ENCODE data around the gene C2orf78.

C2orf78 gene

GRCh38 chr2:73841912-73842738, 58.1 kb downstream of the C2orf78 start:
- no peak for DNase-seq

GRCh38 chr2:73842739-73843019, 58.7 kb downstream of the C2orf78 start:
- DNase-seq: no peak

GRCh38 chr2:73844087-73844486, 60.1 kb downstream of the C2orf78 start:
- no peak for DNase-seq

GRCh38 chr2:73850009-73850408, 66.0 kb downstream of the C2orf78 start:
- no peak for DNase-seq

GRCh38 chr2:73851274-73851673, 67.3 kb downstream of the C2orf78 start:
- no peak for DNase-seq

GRCh38 chr2:73852020-73852419, 68.0 kb downstream of the C2orf78 start:
- DNase-seq: no peak

- DNase-seq: no peak
Measured at GRCh38 chr2:73855526-73855925, 71.5 kb downstream of the C2orf78 start.

GRCh38 chr2:73856214-73856613, 72.2 kb downstream of the C2orf78 start:
- DNase-seq: no peak

- DNase-seq: no peak
Measured at GRCh38 chr2:73859721-73860586, 76.0 kb downstream of the C2orf78 start.

GRCh38 chr2:73862987-73863386, 79.0 kb downstream of the C2orf78 start:
- no peak for DNase-seq
